ENCODE results near the gene REX1BD. TPM values are rescaled to one million over a fixed set of nuclear protein-coding genes. Genes with fewer than 3 reads are reported as not detected.
A peak's percentile ranks its signal among the peaks of the same experiment; 100 is the strongest.
"Not testable (repeated sequence)": the region's sequence is repeated elsewhere in the genome, so short reads cannot be mapped to it uniquely, and the experiment has no call there.

REX1BD gene
- total RNA-seq, 4 donors from 2014 or later = 77.0 to 86.7 (median 82.6) TPM

GRCh38 chr19:18599485-18599884 lies 10.9 kb downstream of the REX1BD start:
- Histone ChIP-seq H3K4me1 (peaks cover 20% of the 10 kb centered on the region), H3K9me3 (no peaks in the 10 kb centered on the region), H3K4me3 (no peak overlapping the region), H3K27me3 (peaks cover 33% of the 10 kb centered on the region), H3K27ac (no peak overlapping the region), H3K36me3 (no peaks in the 10 kb centered on the region)
- WGBS = 92% methylated on average over 5 of the region's 20 CpGs
- TF ChIP-seq POLR2A (IDR thresholded peaks at IDR 0.05) (no peak), EP300 (IDR thresholded peaks at IDR 0.05) (no peak)
- TF ChIP-seq, protein P1, sequence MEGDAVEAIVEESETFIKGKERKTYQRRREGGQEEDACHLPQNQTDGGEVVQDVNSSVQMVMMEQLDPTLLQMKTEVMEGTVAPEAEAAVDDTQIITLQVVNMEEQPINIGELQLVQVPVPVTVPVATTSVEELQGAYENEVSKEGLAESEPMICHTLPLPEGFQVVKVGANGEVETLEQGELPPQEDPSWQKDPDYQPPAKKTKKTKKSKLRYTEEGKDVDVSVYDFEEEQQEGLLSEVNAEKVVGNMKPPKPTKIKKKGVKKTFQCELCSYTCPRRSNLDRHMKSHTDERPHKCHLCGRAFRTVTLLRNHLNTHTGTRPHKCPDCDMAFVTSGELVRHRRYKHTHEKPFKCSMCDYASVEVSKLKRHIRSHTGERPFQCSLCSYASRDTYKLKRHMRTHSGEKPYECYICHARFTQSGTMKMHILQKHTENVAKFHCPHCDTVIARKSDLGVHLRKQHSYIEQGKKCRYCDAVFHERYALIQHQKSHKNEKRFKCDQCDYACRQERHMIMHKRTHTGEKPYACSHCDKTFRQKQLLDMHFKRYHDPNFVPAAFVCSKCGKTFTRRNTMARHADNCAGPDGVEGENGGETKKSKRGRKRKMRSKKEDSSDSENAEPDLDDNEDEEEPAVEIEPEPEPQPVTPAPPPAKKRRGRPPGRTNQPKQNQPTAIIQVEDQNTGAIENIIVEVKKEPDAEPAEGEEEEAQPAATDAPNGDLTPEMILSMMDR (IDR thresholded peaks at IDR 0.05) = no peak
- DNase-seq (ENCODE audit: low spot score in 2 of 2) = no peak

DNA sequence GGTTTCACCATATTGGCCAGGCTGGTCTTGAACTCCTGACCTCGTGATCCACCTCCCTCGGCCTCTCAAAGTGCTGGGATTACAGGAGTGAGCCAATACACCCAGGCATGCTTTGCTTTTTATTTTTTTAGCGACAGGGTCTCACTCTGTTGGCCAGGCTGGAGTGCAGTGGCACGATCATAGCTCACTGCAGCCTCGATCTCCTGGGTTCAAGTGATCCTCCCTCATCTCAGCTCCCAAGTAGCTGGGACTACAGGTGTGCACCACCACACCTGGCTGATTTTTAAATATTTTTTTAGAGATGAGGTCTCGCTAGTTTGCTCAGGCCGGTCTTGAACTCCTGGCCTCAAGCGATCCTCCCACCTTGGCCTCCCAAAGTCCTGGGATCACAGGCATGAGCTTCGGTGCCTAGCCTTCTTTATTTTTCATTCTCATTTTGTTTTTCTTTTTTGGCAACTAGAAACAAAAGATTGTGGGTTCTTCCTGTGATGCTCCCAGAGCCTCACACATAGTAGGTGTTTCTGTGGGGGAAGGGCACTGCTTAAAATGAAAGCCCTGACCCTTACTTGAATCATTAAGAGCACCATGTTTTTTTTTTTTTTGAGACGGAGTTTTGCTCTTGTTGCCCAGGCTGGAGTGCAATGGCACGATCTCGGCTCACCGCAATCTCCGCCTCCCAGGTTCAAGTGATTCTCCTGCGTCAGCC lies 12.2 kb downstream of the REX1BD start:
- H3K27ac ChIP-seq; H3K9me3 ChIP-seq; H3K4me3 ChIP-seq; DNase-seq (ENCODE audit: low spot score in 2 of 2); H3K36me3 ChIP-seq: not testable (repeated sequence)
- peaks cover 47% of the 10 kb centered on the region for H3K27me3 ChIP-seq
- H3K4me1 ChIP-seq = peaks cover 23% of the 10 kb centered on the region
- WGBS = 94% methylated on average over 15 of the region's 15 CpGs

- H3K27ac ChIP-seq = no peak overlapping the region
- DNase-seq (ENCODE audit: low spot score in 2 of 2) = no peak
- no peak for TF ChIP-seq EP300 (IDR thresholded peaks at IDR 0.05)
- no peak for TF ChIP-seq POLR2A (IDR thresholded peaks at IDR 0.05)
- TF ChIP-seq, protein P1 (IDR thresholded peaks at IDR 0.05) = no peak
- no peak for TF ChIP-seq POLR2AphosphoS5 (IDR thresholded peaks at IDR 0.05)
- peaks cover 30% of the 10 kb centered on the region for H3K4me1 ChIP-seq
- WGBS = 80% methylated on average over 4 of the region's 4 CpGs
- H3K36me3 ChIP-seq = no peaks in the 10 kb centered on the region
- peaks cover 54% of the 10 kb centered on the region for H3K27me3 ChIP-seq
- no peak overlapping the region for H3K4me3 ChIP-seq
- no peaks in the 10 kb centered on the region for H3K9me3 ChIP-seq
Observed at GRCh38 chr19:18601875-18602274, 13.3 kb downstream of the REX1BD start.

GRCh38 chr19:18603255-18603957 lies 14.8 kb downstream of the REX1BD start:
- Histone ChIP-seq H3K36me3 (no peaks in the 10 kb centered on the region), H3K27ac (no peak overlapping the region), H3K9me3 (no peaks in the 10 kb centered on the region), H3K27me3 (peaks cover 62% of the 10 kb centered on the region), H3K4me3 (peak overlapping the region; percentile 52), H3K4me1 (peaks cover 43% of the 10 kb centered on the region)
- no peak for DNase-seq (ENCODE audit: low spot score in 2 of 2)
- TF ChIP-seq POLR2A (IDR thresholded peaks at IDR 0.05) = no peak
- TF ChIP-seq, protein P1 (IDR thresholded peaks at IDR 0.05) = peak in 1 of 2 donors; percentile 15
- WGBS = 47% methylated on average over 7 of the region's 32 CpGs

DNA sequence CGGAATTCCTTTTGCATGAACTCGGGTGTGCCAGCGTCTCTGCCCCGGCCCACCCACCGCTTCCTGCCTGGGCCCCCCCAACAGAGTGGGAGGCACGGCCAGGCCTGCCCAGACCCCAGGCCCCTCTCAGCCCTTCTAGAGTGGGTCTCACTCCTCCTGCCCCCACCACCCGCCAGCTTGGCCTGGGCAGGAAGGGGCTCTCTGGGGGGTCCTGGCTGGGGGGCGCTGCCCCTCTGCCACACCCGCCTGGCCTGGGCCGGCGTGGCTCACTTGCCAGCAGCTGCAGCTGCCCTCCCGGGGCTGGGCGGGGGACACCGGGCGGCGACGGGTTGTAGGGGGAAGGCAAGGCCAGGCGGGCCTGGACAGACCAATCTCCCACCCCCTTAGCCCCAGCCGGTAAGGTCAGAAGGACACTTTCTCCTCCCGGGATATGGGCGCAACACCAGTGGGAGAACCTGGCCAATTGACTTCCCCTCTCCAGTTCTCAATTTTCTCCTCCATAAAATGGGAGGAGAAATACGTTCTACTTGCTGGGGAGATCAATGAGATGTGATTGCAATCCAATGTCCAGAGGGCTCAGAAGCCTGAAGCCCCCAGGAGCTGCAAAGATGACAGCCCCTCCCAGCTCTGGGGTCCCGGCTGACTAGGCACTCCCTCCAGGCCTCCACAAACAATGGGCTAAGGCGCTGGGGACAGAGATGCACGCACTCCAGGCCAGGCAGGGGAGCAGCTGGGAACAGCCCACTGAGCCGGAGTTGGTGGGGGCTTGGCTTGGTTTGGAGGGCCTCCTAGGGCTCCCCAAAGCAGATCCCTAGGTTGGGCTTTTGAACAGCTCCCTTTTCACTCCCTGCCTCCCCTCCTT lies 15.6 kb downstream of the REX1BD start:
- peak overlapping the region; percentile 52 for H3K4me3 ChIP-seq
- no CpG with 5 or more reads among the region's 26 CpGs for WGBS
- H3K27ac ChIP-seq = no peak overlapping the region
- peaks cover 43% of the 10 kb centered on the region for H3K4me1 ChIP-seq
- TF ChIP-seq EP300 (IDR thresholded peaks at IDR 0.05) = no peak
- no peak for TF ChIP-seq POLR2AphosphoS5 (IDR thresholded peaks at IDR 0.05)
- TF ChIP-seq, protein P1 (IDR thresholded peaks at IDR 0.05) = no peak
- no peak for TF ChIP-seq POLR2A (IDR thresholded peaks at IDR 0.05)
- H3K9me3 ChIP-seq = no peaks in the 10 kb centered on the region
- peaks cover 62% of the 10 kb centered on the region for H3K27me3 ChIP-seq
- no peaks in the 10 kb centered on the region for H3K36me3 ChIP-seq
- no peak for DNase-seq (ENCODE audit: low spot score in 2 of 2)

All from suprapubic skin (tissue), 4 donors.